ENCODE measurements around the gene EMILIN3.

DNA sequence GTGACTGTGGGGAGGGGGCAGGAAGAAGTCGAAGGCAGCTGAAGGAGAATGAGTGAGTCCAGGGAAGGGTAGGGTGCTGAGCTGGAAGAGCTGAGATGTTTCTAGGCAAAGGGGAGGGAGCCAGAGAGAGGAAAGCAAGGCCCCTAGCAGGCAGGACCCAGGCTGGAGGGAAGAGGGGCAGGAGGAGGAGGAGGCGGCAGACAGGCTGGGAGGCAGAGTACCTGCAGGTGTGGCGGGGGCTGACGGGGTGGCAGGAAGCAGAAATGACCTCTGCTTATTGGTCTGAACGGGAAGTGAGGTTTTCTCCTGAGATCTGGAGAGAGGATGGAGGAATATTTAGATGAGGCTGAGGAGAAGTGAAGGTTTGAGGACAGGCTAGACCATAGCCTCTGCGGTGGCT, 10.7 kb upstream of the EMILIN3 start:
- no peak for TF ChIP-seq CTCF (IDR thresholded peaks at IDR 0.05 in 4 of 5, conservative IDR thresholded peaks at IDR 0.05 in 1 of 5)
- no peak for TF ChIP-seq POLR2A (IDR thresholded peaks at IDR 0.05)
